ENCODE measurements around the gene S100A16. TPM values are rescaled to one million over a fixed set of nuclear protein-coding genes. Genes with fewer than 3 reads are reported as not detected.

The S100A16 gene
- total and polyA plus RNA-seq, 9 of the 15 experiments (the other 6 are each of a cell fraction or from before 2014, with no cell fraction given), result 1.6 to 6.9 (median 4.3) TPM

DNA sequence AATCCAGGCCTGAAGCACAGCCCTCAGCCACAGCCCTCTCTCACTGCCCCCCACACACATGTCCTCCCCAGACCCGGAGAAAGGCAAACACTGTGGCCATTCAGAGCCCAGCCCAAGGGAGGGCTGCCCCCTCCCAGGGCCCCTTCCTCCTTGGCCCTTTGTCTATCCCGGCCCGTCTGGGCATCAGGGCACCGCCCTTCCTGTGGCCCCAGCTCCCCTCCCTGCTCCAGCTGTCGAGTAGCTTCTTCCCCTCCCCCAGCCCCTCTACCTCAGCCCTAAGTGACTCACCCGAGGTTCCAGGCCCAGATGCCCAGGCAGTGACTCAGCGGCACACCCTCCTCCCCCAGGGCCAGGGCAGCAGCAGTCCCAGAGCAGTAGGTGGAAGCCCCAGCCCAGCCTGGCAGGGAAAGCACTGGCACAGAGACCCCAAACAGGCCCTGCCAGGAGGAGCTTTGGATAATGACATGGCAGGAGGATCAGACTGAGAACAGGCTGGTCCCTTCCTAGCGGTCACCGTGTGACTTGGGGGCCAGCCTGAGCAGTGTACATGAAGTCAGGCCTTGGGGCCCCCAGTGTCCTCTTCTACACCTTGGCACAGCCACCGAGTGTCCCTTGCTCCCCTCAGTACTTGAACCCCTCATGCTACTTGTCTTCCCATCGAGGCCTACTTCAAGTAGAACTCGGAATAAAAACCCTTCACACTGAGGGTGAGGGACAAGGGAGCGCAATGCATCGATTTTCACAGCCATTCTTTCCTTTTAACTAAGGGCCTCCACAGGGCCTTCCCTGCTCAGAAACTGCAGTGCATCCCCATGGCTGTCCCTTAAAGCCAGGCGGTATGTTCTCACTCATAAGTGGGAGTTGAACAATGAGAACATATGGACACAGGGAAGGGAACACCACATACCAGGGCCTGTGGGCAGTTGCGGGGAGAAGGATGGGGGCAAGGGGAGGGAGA, 46.2 kb downstream of the S100A16 start (continued):
- TF ChIP-seq, protein P1, sequence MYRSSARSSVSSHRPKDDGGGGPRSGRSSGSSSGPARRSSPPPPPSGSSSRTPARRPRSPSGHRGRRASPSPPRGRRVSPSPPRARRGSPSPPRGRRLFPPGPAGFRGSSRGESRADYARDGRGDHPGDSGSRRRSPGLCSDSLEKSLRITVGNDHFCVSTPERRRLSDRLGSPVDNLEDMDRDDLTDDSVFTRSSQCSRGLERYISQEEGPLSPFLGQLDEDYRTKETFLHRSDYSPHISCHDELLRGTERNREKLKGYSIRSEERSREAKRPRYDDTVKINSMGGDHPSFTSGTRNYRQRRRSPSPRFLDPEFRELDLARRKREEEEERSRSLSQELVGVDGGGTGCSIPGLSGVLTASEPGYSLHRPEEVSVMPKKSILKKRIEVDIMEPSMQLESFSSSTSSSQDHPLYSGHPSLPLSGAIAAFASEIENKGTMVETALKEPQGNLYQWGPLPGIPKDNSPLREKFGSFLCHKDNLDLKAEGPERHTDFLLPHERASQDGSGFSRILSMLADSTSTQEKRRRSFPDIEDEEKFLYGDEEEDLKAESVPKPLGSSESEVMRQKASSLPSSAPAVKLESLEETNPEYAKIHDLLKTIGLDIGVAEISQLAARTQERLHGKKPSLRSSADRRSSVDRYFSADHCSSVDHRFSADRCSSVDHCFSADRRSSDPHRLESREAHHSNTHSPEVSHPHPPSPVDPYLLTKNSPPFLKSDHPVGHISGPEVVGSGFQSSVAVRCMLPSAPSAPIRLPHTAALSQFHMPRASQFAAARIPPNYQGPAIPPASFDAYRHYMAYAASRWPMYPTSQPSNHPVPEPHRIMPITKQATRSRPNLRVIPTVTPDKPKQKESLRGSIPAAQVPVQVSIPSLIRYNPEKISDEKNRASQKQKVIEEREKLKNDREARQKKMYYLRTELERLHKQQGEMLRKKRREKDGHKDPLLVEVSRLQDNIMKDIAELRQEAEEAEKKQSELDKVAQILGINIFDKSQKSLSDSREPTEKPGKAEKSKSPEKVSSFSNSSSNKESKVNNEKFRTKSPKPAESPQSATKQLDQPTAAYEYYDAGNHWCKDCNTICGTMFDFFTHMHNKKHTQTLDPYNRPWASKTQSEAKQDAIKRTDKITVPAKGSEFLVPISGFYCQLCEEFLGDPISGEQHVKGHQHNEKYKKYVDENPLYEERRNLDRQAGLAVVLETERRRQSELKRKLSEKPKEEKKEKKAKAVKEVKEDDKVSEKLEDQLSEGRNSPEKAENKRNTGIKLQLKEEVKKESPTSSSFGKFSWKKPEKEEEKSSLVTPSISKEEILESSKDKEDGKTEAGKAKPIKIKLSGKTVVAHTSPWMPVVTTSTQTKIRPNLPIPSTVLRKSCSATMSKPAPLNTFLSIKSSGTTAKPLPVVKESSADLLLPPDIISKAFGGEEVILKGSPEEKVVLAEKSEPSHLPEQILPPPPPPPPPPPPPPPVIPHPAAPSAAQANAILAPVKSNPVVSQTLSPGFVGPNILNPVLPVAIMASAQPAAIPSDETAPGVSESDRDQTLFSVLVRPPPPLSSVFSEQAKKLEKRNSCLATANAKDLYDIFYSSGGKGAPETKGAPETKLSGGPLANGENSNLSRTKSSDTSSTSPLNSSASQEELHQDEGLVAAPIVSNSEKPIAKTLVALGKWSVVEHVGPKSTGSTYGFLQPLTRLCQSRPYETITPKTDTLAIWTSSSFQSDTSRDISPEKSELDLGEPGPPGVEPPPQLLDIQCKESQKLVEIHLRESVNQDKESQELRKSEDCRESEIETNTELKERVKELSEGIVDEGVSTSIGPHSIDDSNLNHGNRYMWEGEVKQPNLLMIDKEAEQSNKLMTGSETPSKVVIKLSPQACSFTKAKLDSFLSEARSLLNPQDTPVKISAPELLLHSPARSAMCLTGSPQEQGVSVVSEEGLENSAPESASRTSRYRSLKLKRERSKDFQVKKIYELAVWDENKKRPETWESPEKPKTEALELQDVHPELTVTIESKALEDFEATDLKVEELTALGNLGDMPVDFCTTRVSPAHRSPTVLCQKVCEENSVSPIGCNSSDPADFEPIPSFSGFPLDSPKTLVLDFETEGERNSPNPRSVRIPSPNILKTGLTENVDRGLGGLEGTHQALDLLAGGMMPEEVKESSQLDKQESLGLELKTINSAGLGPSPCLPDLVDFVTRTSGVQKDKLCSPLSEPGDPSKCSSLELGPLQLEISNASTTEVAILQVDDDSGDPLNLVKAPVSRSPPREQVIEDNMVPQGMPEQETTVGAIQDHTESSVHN (IDR thresholded peaks at IDR 0.05; ENCODE audit: borderline replicate concordance in 1 of 2, low read depth in 1 of 2), result peak in 1 of 2 experiments; percentile 87; a peak in 2 of 4 replicates
- TF ChIP-seq CEBPZ (IDR thresholded peaks at IDR 0.05; ENCODE audit: borderline replicate concordance, low read depth, low read length) (no peak), E2F1 (CRISPR knock-in tag; IDR thresholded peaks at IDR 0.05) (no peak), ZNF830 (CRISPR knock-in tag; IDR thresholded peaks at IDR 0.05) (no peak), ADNP (tag; IDR thresholded peaks at IDR 0.05) (no peak), CHAMP1 (IDR thresholded peaks at IDR 0.05) (no peak)
- TF ChIP-seq, protein P2, sequence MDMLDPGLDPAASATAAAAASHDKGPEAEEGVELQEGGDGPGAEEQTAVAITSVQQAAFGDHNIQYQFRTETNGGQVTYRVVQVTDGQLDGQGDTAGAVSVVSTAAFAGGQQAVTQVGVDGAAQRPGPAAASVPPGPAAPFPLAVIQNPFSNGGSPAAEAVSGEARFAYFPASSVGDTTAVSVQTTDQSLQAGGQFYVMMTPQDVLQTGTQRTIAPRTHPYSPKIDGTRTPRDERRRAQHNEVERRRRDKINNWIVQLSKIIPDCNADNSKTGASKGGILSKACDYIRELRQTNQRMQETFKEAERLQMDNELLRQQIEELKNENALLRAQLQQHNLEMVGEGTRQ (CRISPR knock-in tag; IDR thresholded peaks at IDR 0.05), result no peak

Measured in K562 (cell line).